CD4-positive, alpha-beta T cell treated with Interleukin-4 for 1 hour (primary cell): Measurements from ENCODE around the gene ZNF568.

Source experiments
- DNase-seq, 2 donors: peaks; one replicate each; pipeline ENCODE4 v3.0.0-alpha.2; 2020 to 2022

Gene ZNF568

GRCh38 chr19:36915992-36916830 is at the start of gene ZNF568, which contains the start of gene ZNF829:
ZNF568 (plus strand) TSS chr19:36916332; CDS start chr19:36922771, 6,439 bp downstream.
ZNF829 (minus strand) TSS chr19:36916291; CDS start chr19:36915167, 1,124 bp downstream.
- DNase-seq, result peak; percentile 95 to 96

GRCh38 chr19:36876993-36877938 is 38.9 kb upstream of the ZNF568 start:
- DNase-seq, result no peak

- DNase-seq, result no peak
Measured at GRCh38 chr19:36891768-36892357, 24.3 kb upstream of the ZNF568 start.

GRCh38 chr19:36894849-36895383 is 21.2 kb upstream of the ZNF568 start:
- DNase-seq, result no peak

GRCh38 chr19:36898422-36898821 is 17.7 kb upstream of the ZNF568 start:
- DNase-seq, result no peak

- DNase-seq, result peak in 1 of 2 donors; percentile 2
Measured at GRCh38 chr19:36916991-36917390, 859 bp downstream of the ZNF568 start.

- no peak for DNase-seq
Measured at GRCh38 chr19:36918090-36918489, 2.0 kb downstream of the ZNF568 start.

- DNase-seq, result no peak
Measured at GRCh38 chr19:36931684-36932083, 15.6 kb downstream of the ZNF568 start.

- no peak for DNase-seq
Measured at GRCh38 chr19:36939153-36939552, 23.0 kb downstream of the ZNF568 start.

GRCh38 chr19:36950335-36951119 is 34.4 kb downstream of the ZNF568 start:
- DNase-seq, result no peak

GRCh38 chr19:36962346-36962745 is 46.2 kb downstream of the ZNF568 start:
- DNase-seq, result no peak

- DNase-seq, result no peak
Measured at GRCh38 chr19:36963280-36963679, 47.1 kb downstream of the ZNF568 start.

GRCh38 chr19:36972571-36972970 is 56.4 kb downstream of the ZNF568 start:
- no peak for DNase-seq

- peak; percentile 79 to 84 for DNase-seq
Measured at GRCh38 chr19:36973021-36973843, 57.1 kb downstream of the ZNF568 start.

GRCh38 chr19:36973844-36974195 is 57.7 kb downstream of the ZNF568 start:
- DNase-seq, result no peak

GRCh38 chr19:36986131-36986530 is 70.0 kb downstream of the ZNF568 start:
- no peak for DNase-seq

- no peak for DNase-seq
Measured at GRCh38 chr19:36986601-36987000, 70.5 kb downstream of the ZNF568 start.

- DNase-seq, result no peak
Measured at GRCh38 chr19:36987091-36987490, 71.0 kb downstream of the ZNF568 start.

GRCh38 chr19:36997152-36997842 is 81.2 kb downstream of the ZNF568 start:
- no peak for DNase-seq

- no peak for DNase-seq
Measured at GRCh38 chr19:36997843-36998235, 81.7 kb downstream of the ZNF568 start.

GRCh38 chr19:36999313-36999712 is 83.2 kb downstream of the ZNF568 start:
- no peak for DNase-seq
